T-helper 2 cell (primary cell): Measurements from ENCODE around the gene PARVG.

Experiments
- DNase-seq, 5 experiments: peaks; one replicate each; pipeline versions ENCODE4 v3.0.0 to v3.0.0-alpha.2; 2012 to 2022

PARVG gene

GRCh38 chr22:44155115-44155514, 25.6 kb upstream of the PARVG start:
- no peak for DNase-seq

- no peak for DNase-seq
Observed at GRCh38 chr22:44157916-44158618, 22.7 kb upstream of the PARVG start.

GRCh38 chr22:44158816-44159215, 21.9 kb upstream of the PARVG start:
- DNase-seq = no peak

GRCh38 chr22:44159221-44159620, 21.5 kb upstream of the PARVG start:
- DNase-seq = no peak

- DNase-seq = no peak
Observed at GRCh38 chr22:44159811-44160210, 20.9 kb upstream of the PARVG start.

- no peak for DNase-seq
Observed at GRCh38 chr22:44160421-44160820, 20.3 kb upstream of the PARVG start.

- no peak for DNase-seq
Observed at GRCh38 chr22:44161673-44162072, 19.1 kb upstream of the PARVG start.

- DNase-seq = no peak
Observed at GRCh38 chr22:44162960-44163359, 17.8 kb upstream of the PARVG start.

- no peak for DNase-seq
Observed at GRCh38 chr22:44163536-44163935, 17.2 kb upstream of the PARVG start.

- DNase-seq = no peak
Observed at GRCh38 chr22:44164031-44164430, 16.7 kb upstream of the PARVG start.

GRCh38 chr22:44165286-44165874, 15.3 kb upstream of the PARVG start:
- DNase-seq = no peak

GRCh38 chr22:44166498-44167276, 14.0 kb upstream of the PARVG start:
- no peak for DNase-seq

- no peak for DNase-seq
Observed at GRCh38 chr22:44167501-44167900, 13.2 kb upstream of the PARVG start.

- no peak for DNase-seq
Observed at GRCh38 chr22:44168206-44168605, 12.5 kb upstream of the PARVG start.

GRCh38 chr22:44170470-44170869, 10.3 kb upstream of the PARVG start:
- DNase-seq = no peak

- DNase-seq = no peak
Observed at GRCh38 chr22:44171561-44171960, 9.2 kb upstream of the PARVG start.

- DNase-seq = no peak
Observed at GRCh38 chr22:44172370-44173108, 8.2 kb upstream of the PARVG start.

GRCh38 chr22:44173154-44173553, 7.6 kb upstream of the PARVG start:
- no peak for DNase-seq

- no peak for DNase-seq
Observed at GRCh38 chr22:44175676-44176075, 5.0 kb upstream of the PARVG start.

- DNase-seq = no peak
Observed at GRCh38 chr22:44179196-44179988, 1.3 kb upstream of the PARVG start.

- no peak for DNase-seq
Observed at GRCh38 chr22:44179989-44180705, 578 bp upstream of the PARVG start.
